ENCODE data around the gene DAAM1.

Gene DAAM1

GRCh38 chr14:59249029-59249428 is 60.6 kb downstream of the DAAM1 start:
- DNase-seq (ENCODE audit: low read depth), result no peak
- no peak overlapping the region for H3K4me3 ChIP-seq (ENCODE audit: low read length)
- no peak for TF ChIP-seq CTCF (IDR thresholded peaks at IDR 0.05; ENCODE audit: insufficient read depth, low read depth, low read length, missing control alignments)

DNA sequence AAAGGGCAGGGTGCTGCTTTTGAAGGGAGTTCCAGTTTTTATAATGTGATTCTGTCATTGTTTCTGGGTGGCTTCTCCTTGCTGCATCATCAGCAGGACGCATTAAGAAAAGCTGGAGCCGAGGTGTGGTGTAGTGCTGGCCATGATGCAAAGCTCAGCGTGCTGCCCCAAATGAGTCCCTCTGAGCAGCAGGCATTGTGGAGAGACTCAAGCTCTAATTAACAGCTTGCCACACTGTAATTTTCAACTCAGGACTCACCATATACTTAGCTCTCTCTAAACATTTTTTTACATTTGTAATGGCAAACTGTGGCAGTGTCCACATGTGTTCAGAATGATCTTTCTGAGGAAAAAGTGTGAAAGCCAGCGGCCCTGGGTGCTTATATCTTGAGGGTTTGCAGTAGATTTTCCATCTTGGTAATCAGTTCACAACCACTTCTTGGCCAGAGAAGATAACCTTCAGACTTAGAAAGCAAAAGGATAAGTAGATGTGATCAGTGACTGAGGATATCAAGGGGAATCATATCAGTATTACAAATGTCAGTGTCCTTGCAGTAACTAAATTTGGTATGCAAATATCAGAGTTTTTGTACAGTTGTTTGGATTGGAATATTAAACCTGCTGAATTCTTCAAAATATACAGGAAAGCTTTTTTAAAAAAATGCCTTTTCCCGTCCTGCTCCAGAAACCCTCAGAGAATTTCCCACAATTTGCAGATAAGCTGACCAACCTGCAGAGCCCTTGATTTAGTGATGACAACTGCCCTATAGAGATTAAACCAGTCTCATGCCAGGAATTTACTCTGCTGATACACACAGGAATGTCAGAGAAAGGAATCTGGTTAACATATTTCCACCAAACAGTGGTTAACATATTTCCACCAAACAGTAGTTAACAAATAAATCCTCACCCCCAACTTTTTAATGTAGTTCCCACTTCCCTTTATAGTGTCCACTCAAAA is 63.6 kb downstream of the DAAM1 start:
- no peak for DNase-seq (ENCODE audit: low read depth)
- TF ChIP-seq CTCF (IDR thresholded peaks at IDR 0.05; ENCODE audit: insufficient read depth, low read depth, low read length, missing control alignments), result no peak
- H3K4me3 ChIP-seq (ENCODE audit: low read length), result no peak overlapping the region

- no peak for TF ChIP-seq CTCF (IDR thresholded peaks at IDR 0.05; ENCODE audit: insufficient read depth, low read depth, low read length, missing control alignments)
Measured at GRCh38 chr14:59252772-59253500, 64.5 kb downstream of the DAAM1 start.

GRCh38 chr14:59253527-59253926 is 65.1 kb downstream of the DAAM1 start:
- TF ChIP-seq CTCF (IDR thresholded peaks at IDR 0.05; ENCODE audit: insufficient read depth, low read depth, low read length, missing control alignments), result no peak
- H3K4me3 ChIP-seq (ENCODE audit: low read length), result no peak overlapping the region
- no peak for DNase-seq (ENCODE audit: low read depth)

More at GRCh38 chr14:59252772-59253500, 64.5 kb downstream of the DAAM1 start:
- DNase-seq (ENCODE audit: low read depth), result no peak
- no peak overlapping the region for H3K4me3 ChIP-seq (ENCODE audit: low read length)

DNA sequence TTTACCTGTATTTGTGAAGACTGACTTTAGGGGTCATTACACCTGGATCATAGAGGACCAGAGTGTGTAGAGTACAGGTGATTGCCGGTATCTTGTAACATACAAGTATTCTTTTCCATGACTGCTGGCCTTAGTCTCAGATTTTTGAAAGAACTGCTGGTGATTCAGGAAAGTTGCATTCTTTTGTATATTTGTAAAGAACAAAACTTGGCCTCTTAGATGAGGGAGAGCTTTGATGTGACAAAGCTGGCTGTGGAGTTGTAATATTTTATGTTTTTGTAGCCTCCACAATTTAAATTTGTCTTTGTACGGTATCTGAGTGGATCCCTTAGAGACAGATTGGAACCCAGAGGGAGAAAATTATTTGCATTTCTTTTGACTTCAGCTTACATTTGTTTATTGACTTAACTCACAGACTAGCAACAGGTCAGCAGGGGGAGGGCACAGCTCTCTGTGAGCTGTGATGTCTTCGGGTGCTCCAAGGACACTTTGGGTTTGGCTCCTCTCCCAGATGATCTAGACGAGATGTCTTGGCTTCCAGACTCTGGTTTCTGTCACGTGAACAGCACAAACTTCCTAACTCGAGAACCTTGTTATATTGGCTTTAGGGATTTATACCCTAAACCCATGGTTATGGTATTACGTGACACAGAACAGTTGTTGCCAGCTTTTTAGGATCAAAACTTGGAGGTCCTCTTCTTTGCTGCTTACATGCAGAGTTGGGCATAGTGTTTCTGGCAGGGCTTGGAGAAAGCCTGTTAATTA is 65.9 kb downstream of the DAAM1 start:
- DNase-seq (ENCODE audit: low read depth), result peak; percentile 65
- H3K4me3 ChIP-seq (ENCODE audit: low read length), result no peak overlapping the region
- TF ChIP-seq CTCF (IDR thresholded peaks at IDR 0.05; ENCODE audit: insufficient read depth, low read depth, low read length, missing control alignments), result no peak

GRCh38 chr14:59254911-59255545 is 66.6 kb downstream of the DAAM1 start:
- no peak overlapping the region for H3K4me3 ChIP-seq (ENCODE audit: low read length)
- TF ChIP-seq CTCF (IDR thresholded peaks at IDR 0.05; ENCODE audit: insufficient read depth, low read depth, low read length, missing control alignments), result no peak
- DNase-seq (ENCODE audit: low read depth), result no peak
